Cardiac fibroblast (primary cell): ENCODE results near the gene IVNS1ABP.

Experiments used
- DNase-seq, 2 donors: peaks; one replicate each; pipeline versions ENCODE4 v3.0.0 to v3.0.0-alpha.2; 2010; ENCODE audit warnings: low read depth in 2 of 2
- H3K4me3 ChIP-seq, 2 donors: replicated peaks in 1 of 2; 1 replicate in 1 of 2; 2 replicates in 1 of 2; pipeline ENCODE4 v1.5.1; 2011; ENCODE audit warnings: low read depth in 2 of 2, low read length in 2 of 2, mild to moderate bottlenecking in 2 of 2, moderate library complexity in 1 of 2
- TF ChIP-seq, protein P1 (sequence below): IDR thresholded peaks from one replicate; pipeline ENCODE4 v1.5.1; 2011; ENCODE audit warnings: low read depth, mild to moderate bottlenecking, low read length, inconsistent platforms

IVNS1ABP gene

DNA sequence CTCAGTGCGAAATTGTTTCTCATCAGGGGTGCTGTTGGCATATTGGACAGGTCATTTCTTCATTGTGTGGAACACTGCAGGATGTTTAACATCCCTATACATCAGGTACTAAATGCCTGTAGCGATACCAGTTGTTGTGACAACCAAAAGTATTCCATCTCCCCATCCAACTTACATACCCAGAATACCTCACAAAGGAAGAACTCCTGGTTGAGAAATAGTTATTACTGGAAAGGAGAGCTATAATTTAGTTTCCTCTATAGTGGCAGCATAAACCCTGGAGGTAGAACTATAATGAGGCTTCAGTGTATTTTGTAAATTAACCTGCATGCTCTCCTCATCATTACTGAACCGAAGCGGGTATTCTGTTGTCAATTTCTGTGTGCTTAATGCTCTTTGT, 45.1 kb downstream of the IVNS1ABP start:
- TF ChIP-seq, protein P1, sequence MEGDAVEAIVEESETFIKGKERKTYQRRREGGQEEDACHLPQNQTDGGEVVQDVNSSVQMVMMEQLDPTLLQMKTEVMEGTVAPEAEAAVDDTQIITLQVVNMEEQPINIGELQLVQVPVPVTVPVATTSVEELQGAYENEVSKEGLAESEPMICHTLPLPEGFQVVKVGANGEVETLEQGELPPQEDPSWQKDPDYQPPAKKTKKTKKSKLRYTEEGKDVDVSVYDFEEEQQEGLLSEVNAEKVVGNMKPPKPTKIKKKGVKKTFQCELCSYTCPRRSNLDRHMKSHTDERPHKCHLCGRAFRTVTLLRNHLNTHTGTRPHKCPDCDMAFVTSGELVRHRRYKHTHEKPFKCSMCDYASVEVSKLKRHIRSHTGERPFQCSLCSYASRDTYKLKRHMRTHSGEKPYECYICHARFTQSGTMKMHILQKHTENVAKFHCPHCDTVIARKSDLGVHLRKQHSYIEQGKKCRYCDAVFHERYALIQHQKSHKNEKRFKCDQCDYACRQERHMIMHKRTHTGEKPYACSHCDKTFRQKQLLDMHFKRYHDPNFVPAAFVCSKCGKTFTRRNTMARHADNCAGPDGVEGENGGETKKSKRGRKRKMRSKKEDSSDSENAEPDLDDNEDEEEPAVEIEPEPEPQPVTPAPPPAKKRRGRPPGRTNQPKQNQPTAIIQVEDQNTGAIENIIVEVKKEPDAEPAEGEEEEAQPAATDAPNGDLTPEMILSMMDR = no peak
- no peak for DNase-seq

DNA sequence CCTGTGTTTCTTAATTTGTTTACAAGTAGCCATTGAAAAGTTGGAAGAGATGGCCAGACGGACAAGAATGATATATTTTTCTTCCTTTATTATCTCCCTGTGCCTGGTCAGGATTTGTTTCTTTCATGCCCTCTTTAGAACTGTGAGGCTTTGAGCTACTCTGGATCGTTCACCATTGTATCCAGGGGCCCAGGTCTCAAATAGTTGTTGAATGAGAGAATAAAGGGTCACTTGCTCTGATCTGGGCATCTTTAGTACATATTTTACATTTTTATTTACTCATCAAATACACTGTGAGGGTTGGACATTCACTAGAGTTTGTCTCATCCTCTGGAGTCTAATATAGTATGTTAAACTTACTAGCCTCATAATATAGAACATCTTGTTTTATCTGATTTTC, 48.7 kb downstream of the IVNS1ABP start:
- H3K4me3 ChIP-seq = no peak overlapping the region
- TF ChIP-seq, protein P1 = no peak

More for the DNA sequence above, 45.1 kb downstream of the IVNS1ABP start:
- H3K4me3 ChIP-seq = no peak overlapping the region

DNA sequence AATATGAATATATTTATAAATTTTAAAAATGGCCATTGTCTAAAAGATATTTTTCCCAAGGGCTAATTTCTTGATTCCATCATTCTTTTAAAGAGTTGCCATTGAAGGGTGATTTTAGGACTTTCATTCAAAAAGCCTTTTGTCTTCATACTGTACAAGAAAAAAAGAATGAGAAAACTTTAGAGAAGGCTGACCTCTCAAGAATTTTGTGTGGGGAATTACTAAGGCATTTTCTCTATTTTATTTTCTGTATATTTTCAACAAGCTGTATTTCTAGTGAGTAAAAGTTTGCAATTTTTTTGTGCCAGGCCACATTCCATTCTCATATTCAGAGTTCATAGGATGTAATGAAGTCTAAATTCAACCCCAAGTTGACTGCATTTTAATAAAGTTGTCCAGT, 49.3 kb downstream of the IVNS1ABP start:
- TF ChIP-seq, protein P1 = no peak
- H3K4me3 ChIP-seq = no peak overlapping the region
- DNase-seq = no peak

More for the DNA sequence above, 48.7 kb downstream of the IVNS1ABP start:
- DNase-seq = no peak

DNA sequence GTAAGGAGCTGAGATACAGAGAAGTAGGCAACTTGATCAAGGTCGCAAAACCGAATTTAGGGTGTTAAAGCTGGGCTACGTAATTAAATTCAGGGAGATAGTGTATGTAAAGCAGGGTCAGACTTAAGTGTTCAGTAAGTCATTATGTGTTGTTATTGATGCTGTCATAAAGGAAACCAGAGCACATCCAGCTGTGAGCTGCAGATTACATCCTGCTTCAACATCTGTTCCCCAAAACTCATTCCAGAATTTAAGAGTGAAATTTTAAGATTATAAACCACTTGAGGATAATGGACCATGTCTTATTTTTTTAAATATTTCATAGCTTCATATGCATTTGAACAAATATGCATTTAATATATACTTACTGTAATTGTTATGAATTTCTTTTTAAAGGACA, 49.7 kb downstream of the IVNS1ABP start:
- TF ChIP-seq, protein P1 = no peak
- H3K4me3 ChIP-seq = no peak overlapping the region
- DNase-seq = no peak

DNA sequence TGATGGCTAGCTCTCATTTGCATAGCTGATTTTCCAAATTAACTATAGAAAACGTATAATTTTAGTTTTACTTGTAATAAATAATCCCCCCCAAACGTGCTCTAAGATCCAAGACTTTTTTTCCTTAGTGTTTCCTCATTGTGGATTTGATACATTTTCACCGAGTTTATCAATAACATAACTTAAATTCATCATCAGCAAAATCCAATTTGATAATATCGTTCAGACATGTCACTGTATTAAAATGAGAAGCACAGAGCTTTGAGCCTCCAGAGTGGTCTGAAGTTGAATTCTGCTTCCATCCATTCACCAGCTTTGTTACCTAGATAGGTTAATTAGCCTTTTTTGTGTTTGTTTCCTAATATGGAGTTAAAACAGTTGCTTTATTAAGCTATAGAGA, 51.7 kb downstream of the IVNS1ABP start:
- TF ChIP-seq, protein P1 = no peak
- no peak for DNase-seq
- no peak overlapping the region for H3K4me3 ChIP-seq

DNA sequence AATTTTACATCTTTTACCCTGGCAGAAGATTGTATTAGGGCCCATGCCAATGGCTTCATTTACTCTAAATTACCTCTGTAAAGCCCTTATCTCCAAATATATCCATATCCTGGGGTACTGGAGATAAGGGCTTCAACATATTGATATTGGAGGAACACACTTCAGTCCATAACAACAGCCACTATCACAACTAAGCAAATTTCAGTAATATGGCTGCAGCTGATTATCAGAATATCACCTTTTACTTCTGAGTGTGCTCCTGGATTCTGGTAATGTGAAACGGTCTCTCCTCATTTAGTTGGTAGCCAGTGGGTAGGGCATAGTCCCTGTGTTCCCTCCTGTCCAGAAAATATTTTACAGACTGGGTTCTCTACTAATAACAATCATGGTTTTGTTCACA, 53.3 kb downstream of the IVNS1ABP start:
- TF ChIP-seq, protein P1 = no peak
- H3K4me3 ChIP-seq = no peak overlapping the region
- no peak for DNase-seq

DNA sequence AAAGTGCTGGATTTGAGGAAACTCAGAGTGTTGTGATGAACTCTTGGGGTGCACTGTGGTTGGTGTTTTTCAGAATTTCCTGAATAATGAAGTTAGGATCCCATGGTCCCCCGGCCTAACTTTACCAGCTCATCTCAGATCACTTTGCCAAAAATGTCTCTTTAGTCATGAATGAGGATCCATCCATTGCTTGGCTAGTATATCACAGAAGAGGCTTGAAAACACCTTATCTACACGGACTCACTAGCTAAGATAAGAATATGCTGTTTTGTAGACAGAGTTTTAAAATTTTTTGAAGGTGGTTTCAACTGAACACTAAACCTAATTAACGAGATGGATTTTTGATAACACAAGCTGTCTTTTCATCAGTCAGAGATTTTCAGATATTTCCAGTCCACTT, 53.8 kb downstream of the IVNS1ABP start:
- DNase-seq = no peak
- TF ChIP-seq, protein P1 = no peak
- no peak overlapping the region for H3K4me3 ChIP-seq
